Esophagus squamous epithelium (tissue), 4 donors: ENCODE data around the gene PGA3.
"Not testable (repeated sequence)": the region's sequence is repeated elsewhere in the genome, so short reads cannot be mapped to it uniquely, and the experiment has no call there.

Experiments
- POLR2A ChIP-seq, 4 donors: fragments of 450-650 bp; IDR thresholded peaks; one replicate each; pipeline ENCODE4 v1.6.1; 2017; ENCODE audit warnings: antibody characterized with exemption in 4 of 4, mild to moderate bottlenecking in 4 of 4, moderate library complexity in 3 of 4
- TF ChIP-seq, protein P1 (sequence below), 6 experiments: fragments of 450-650 bp in 4 of 6; fragments of 200-600 bp in 2 of 6; sonication (generic) in 2 of 6; IDR thresholded peaks; one replicate each; pipeline ENCODE4 v1.5.1; 2016 to 2019; ENCODE audit warnings: antibody characterized with exemption in 6 of 6, mild to moderate bottlenecking in 4 of 6, moderate library complexity in 4 of 6

DNA sequence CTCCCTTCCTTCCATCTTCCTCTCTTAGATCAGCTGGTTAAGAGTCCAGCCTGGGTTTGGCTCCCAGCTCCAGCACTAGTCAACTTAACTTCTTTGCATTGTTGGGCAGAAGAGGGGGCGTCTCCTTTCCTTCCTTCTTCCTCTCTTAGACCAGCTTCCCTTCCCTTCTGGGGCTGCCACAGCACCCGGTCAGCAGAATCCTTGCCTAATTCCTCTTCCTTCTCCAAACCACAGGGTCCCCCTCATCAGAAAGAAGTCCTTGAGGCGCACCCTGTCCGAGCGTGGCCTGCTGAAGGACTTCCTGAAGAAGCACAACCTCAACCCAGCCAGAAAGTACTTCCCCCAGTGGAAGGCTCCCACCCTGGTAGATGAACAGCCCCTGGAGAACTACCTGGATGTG is 558 bp downstream of the PGA3 start:
- TF ChIP-seq, protein P1, sequence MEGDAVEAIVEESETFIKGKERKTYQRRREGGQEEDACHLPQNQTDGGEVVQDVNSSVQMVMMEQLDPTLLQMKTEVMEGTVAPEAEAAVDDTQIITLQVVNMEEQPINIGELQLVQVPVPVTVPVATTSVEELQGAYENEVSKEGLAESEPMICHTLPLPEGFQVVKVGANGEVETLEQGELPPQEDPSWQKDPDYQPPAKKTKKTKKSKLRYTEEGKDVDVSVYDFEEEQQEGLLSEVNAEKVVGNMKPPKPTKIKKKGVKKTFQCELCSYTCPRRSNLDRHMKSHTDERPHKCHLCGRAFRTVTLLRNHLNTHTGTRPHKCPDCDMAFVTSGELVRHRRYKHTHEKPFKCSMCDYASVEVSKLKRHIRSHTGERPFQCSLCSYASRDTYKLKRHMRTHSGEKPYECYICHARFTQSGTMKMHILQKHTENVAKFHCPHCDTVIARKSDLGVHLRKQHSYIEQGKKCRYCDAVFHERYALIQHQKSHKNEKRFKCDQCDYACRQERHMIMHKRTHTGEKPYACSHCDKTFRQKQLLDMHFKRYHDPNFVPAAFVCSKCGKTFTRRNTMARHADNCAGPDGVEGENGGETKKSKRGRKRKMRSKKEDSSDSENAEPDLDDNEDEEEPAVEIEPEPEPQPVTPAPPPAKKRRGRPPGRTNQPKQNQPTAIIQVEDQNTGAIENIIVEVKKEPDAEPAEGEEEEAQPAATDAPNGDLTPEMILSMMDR (IDR thresholded peaks at IDR 0.05), result not testable (repeated sequence)
- not testable (repeated sequence) for TF ChIP-seq POLR2A (IDR thresholded peaks at IDR 0.05)
